NK-92 treated with Interleukin-12 subunit alpha and Interleukin-12 subunit beta, amount 100 ng/mL, for 24 hours (cell line): ENCODE measurements around the gene CDK15.
"Not testable (repeated sequence)": the region's sequence is repeated elsewhere in the genome, so short reads cannot be mapped to it uniquely, and the experiment has no call there.

Source experiments
- DNase-seq: peaks from one replicate; lab custom pipeline; 2025; lab: John Stamatoyannopoulos, UW

Gene CDK15

GRCh38 chr2:201790291-201790690 lies 16.0 kb upstream of the CDK15 start:
- DNase-seq = no peak

- no peak for DNase-seq
Observed at GRCh38 chr2:201790989-201791388, 15.3 kb upstream of the CDK15 start.

- DNase-seq = no peak
Observed at GRCh38 chr2:201793631-201794030, 12.7 kb upstream of the CDK15 start.

GRCh38 chr2:201794294-201794693 lies 12.0 kb upstream of the CDK15 start:
- DNase-seq = no peak

GRCh38 chr2:201795607-201796477 lies 10.5 kb upstream of the CDK15 start:
- no peak for DNase-seq

GRCh38 chr2:201796478-201796865 lies 9.9 kb upstream of the CDK15 start:
- no peak for DNase-seq

- no peak for DNase-seq
Observed at GRCh38 chr2:201797175-201797840, 9.0 kb upstream of the CDK15 start.

- DNase-seq = no peak
Observed at GRCh38 chr2:201798252-201798913, 8.0 kb upstream of the CDK15 start.

- not testable (repeated sequence) for DNase-seq
Observed at GRCh38 chr2:201798914-201799285, 7.4 kb upstream of the CDK15 start.

GRCh38 chr2:201807452-201807999 lies 1.2 kb downstream of the CDK15 start:
- DNase-seq = no peak

- no peak for DNase-seq
Observed at GRCh38 chr2:201808027-201808426, 1.7 kb downstream of the CDK15 start.

GRCh38 chr2:201809633-201810032 lies 3.3 kb downstream of the CDK15 start:
- DNase-seq = no peak

GRCh38 chr2:201810604-201811003 lies 4.3 kb downstream of the CDK15 start:
- DNase-seq = not testable (repeated sequence)

- no peak for DNase-seq
Observed at GRCh38 chr2:201813996-201814760, 7.8 kb downstream of the CDK15 start.

GRCh38 chr2:201816657-201817575 lies 10.6 kb downstream of the CDK15 start:
- no peak for DNase-seq

GRCh38 chr2:201820383-201821007 lies 14.2 kb downstream of the CDK15 start:
- DNase-seq = no peak

- no peak for DNase-seq
Observed at GRCh38 chr2:201821080-201821479, 14.7 kb downstream of the CDK15 start.

GRCh38 chr2:201824212-201824611 lies 17.9 kb downstream of the CDK15 start:
- DNase-seq = no peak

- DNase-seq = no peak
Observed at GRCh38 chr2:201827621-201828020, 21.3 kb downstream of the CDK15 start.

- no peak for DNase-seq
Observed at GRCh38 chr2:201828220-201828619, 21.9 kb downstream of the CDK15 start.
